Caco-2 (cell line): ENCODE data around the gene CASP12. TPM values are rescaled to one million over a fixed set of nuclear protein-coding genes. Genes with fewer than 3 reads are reported as not detected.

ENCODE experiments used
- BruUV-seq: library from RNA; stranded (reverse); fragments of 400-500 nt; replicated peaks from 2 replicates; lab custom pipeline; 2021; lab: Mats Ljungman, UMichigan
- CTCF ChIA-PET: fragments of 300-600 bp; sonication (Branson Sonifier 250); formaldehyde crosslinking; loops from one replicate; lab custom pipeline; 2022; ENCODE audit warnings: antibody characterized with exemption; lab: Charles Lee
- POLR2A ChIA-PET: fragments of 300-600 bp; sonication (Branson Sonifier 250); formaldehyde crosslinking; loops from one replicate; lab custom pipeline; 2022; ENCODE audit warnings: antibody characterized with exemption; lab: Charles Lee
- DNase-seq, 2 experiments: peaks; one replicate each; pipeline versions ENCODE4 v3.0.0 to v3.0.0-alpha.2; 2020 to 2022
- H3K27me3 ChIP-seq: replicated peaks from 2 replicates; pipeline ENCODE4 v1.6.0; 2011; ENCODE audit warnings: low read length; ENCODE audit not compliant: control insufficient read depth, insufficient read depth
- H3K36me3 ChIP-seq: 2 replicates; pipeline ENCODE4 v1.5.1; 2011; ENCODE audit warnings: low read length; ENCODE audit not compliant: control insufficient read depth, insufficient read depth
- H3K4me1 ChIP-seq: fragments of 250-450 bp; sonication (Bioruptor Pico); 2 replicates; pipeline ENCODE4 v1.5.1; 2020; ENCODE audit warnings: mild to moderate bottlenecking
- H3K4me3 ChIP-seq: 2 replicates; pipeline ENCODE4 v1.5.1; 2011; ENCODE audit warnings: low read depth, mild to moderate bottlenecking, control low read depth, low read length
- H3K9me3 ChIP-seq: fragments of 250-450 bp; sonication (Bioruptor Pico); 2 replicates; pipeline ENCODE4 v1.5.1; 2020; ENCODE audit warnings: mild to moderate bottlenecking, moderate library complexity
- H3K27ac Mint-ChIP-seq: one replicate; pipeline ENCODE4 v1.8.0; 2022; ENCODE audit warnings: mixed read lengths; ENCODE audit not compliant: unreplicated experiment
- H3K27me3 Mint-ChIP-seq: one replicate; pipeline ENCODE4 v1.8.0; 2022; ENCODE audit warnings: mixed read lengths; ENCODE audit not compliant: insufficient read depth, unreplicated experiment
- H3K36me3 Mint-ChIP-seq: one replicate; pipeline ENCODE4 v1.8.0; 2022; ENCODE audit warnings: mild to moderate bottlenecking, mixed read lengths; ENCODE audit not compliant: insufficient read depth, unreplicated experiment
- H3K4me1 Mint-ChIP-seq: one replicate; pipeline ENCODE4 v1.8.0; 2022; ENCODE audit warnings: low read depth, mixed read lengths; ENCODE audit not compliant: unreplicated experiment
- H3K4me3 Mint-ChIP-seq: one replicate; pipeline ENCODE4 v1.8.0; 2022; ENCODE audit warnings: mild to moderate bottlenecking, moderate library complexity, mixed read lengths; ENCODE audit not compliant: unreplicated experiment
- H3K9me3 Mint-ChIP-seq: one replicate; pipeline ENCODE4 v1.8.0; 2022; ENCODE audit warnings: mixed read lengths; ENCODE audit not compliant: unreplicated experiment
- CTCF ChIP-seq, 2 experiments: fragments of 200-600 bp in 1 of 2; IDR thresholded peaks; 1 replicate in 1 of 2; 2 replicates in 1 of 2; pipeline versions ENCODE4 v1.5.1 to v1.8.0; 2011 to 2022; ENCODE audit warnings: antibody characterized with exemption in 1 of 2, control low read depth in 1 of 2, inconsistent platforms in 1 of 2, low read depth in 1 of 2, low read length in 1 of 2, mild to moderate bottlenecking in 1 of 2, moderate library complexity in 1 of 2; ENCODE audit not compliant: insufficient read depth in 1 of 2, severe bottlenecking in 1 of 2, unreplicated experiment in 1 of 2
- intact Hi-C: fragments of 100-400 bp; cut with micrococcal nuclease; formaldehyde crosslinking; loops from one replicate; pipeline ENCODE4 v1.10.0; 2022; ENCODE audit not compliant: unreplicated experiment
- total RNA-seq: library from RNA; stranded (reverse); gene quantifications from 2 replicates; pipeline ENCODE4 v1.2.3, GENCODE V29; 2022

Gene CASP12
- total RNA-seq, 1 experiment from 2014 or later: not detected

DNA sequence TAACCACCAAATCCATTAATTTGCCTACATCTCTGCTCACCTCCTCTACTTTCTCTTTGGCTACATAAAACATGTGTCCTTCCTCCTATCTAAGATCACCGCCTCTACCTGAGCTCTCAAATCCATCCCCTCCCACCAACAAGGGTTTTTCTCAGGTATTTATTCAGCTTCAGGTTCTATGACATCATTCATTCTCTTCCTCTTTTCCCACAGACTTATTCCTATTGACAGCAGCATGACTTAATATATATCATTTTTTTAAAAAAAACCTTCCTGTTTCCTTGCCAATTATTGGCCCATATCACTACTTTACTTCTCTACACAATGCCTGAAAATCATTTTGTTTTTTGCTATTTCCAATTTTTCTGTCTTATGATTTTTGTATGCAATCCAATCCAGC, 4.4 kb downstream of the CASP12 start:
- H3K27me3 Mint-ChIP-seq: peaks cover 3% of the 10 kb centered on the region
- H3K27me3 ChIP-seq: no peaks in the 10 kb centered on the region
- no peaks in the 10 kb centered on the region for H3K36me3 Mint-ChIP-seq
- no peak overlapping the region for H3K4me3 ChIP-seq
- BruUV-seq: no TSS peak
- H3K9me3 ChIP-seq: no peaks in the 10 kb centered on the region
- ChIA-PET CTCF (no interaction called here), POLR2A (no interaction called here)
- no peak overlapping the region for H3K27ac Mint-ChIP-seq
- TF ChIP-seq CTCF (IDR thresholded peaks at IDR 0.05; ENCODE audit: insufficient read depth in 1 of 2, low read depth in 1 of 2, low read length in 1 of 2, severe bottlenecking in 1 of 2, unreplicated experiment in 1 of 2): no peak
- no peak overlapping the region for H3K4me3 Mint-ChIP-seq
- H3K9me3 Mint-ChIP-seq: no peaks in the 10 kb centered on the region
- no peaks in the 10 kb centered on the region for H3K4me1 ChIP-seq
- no peaks in the 10 kb centered on the region for H3K4me1 Mint-ChIP-seq
- intact Hi-C loops: no loop called here
- H3K36me3 ChIP-seq: no peaks in the 10 kb centered on the region
- DNase-seq: no peak

DNA sequence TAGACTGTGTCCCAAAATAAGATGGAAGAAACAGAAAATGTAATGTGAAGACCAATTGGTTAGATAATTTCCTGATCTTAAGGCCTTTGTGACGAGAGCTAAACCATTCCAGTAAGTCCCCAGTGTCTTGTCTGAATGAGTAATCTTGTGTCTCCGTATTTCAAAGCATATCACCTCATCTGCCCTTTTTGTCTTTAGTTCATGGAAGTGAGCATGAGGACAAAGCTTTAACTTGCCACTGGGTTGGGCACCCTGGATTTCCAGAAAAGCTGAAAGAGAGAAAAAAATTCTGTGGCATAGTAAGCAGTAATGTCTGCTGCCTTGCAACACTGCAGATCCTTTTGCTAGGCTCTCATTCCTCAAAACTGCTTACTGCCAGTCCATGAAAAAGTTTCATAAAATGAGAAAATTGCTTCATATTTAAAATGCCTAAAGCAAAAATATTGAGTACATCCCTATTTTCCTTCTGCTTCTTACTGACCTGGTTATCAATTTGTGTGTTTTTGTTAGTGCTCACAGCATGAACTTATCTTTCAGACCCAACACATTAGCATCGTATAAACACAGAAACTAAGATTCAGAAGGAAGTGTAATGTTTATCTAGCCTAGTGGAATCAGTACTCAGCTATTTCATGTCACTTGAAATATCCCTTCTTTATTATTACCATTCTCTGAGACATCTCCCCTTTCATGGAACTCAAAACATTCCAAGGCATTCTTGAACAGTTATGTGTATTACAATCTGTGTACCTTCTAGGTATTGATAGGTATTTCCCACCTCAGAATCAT, 5.3 kb downstream of the CASP12 start:
- Histone ChIP-seq H3K4me1 (no peaks in the 10 kb centered on the region), H3K9me3 (no peaks in the 10 kb centered on the region), H3K27me3 (no peaks in the 10 kb centered on the region), H3K36me3 (no peaks in the 10 kb centered on the region), H3K4me3 (no peak overlapping the region)
- Mint-ChIP-seq H3K4me1 (no peaks in the 10 kb centered on the region), H3K27me3 (peaks cover 3% of the 10 kb centered on the region), H3K27ac (no peak overlapping the region), H3K4me3 (no peak overlapping the region), H3K9me3 (no peaks in the 10 kb centered on the region), H3K36me3 (no peaks in the 10 kb centered on the region)
- ChIA-PET POLR2A (no interaction called here), CTCF (no interaction called here)
- no peak for TF ChIP-seq CTCF (IDR thresholded peaks at IDR 0.05; ENCODE audit: insufficient read depth in 1 of 2, low read depth in 1 of 2, low read length in 1 of 2, severe bottlenecking in 1 of 2, unreplicated experiment in 1 of 2)
- no TSS peak for BruUV-seq
- DNase-seq: no peak
- intact Hi-C loops: no loop called here

GRCh38 chr11:104891135-104891534, 7.1 kb downstream of the CASP12 start:
- CTCF ChIA-PET: no interaction called here
- Histone ChIP-seq H3K4me3 (no peak overlapping the region), H3K36me3 (no peaks in the 10 kb centered on the region), H3K27me3 (no peaks in the 10 kb centered on the region), H3K4me1 (no peaks in the 10 kb centered on the region), H3K9me3 (no peaks in the 10 kb centered on the region)
- no peaks in the 10 kb centered on the region for H3K36me3 Mint-ChIP-seq
- H3K27ac Mint-ChIP-seq: no peak overlapping the region
- intact Hi-C loops: no loop called here
- H3K4me3 Mint-ChIP-seq: no peak overlapping the region
- H3K9me3 Mint-ChIP-seq: no peaks in the 10 kb centered on the region
- POLR2A ChIA-PET: no interaction called here
- H3K27me3 Mint-ChIP-seq: no peaks in the 10 kb centered on the region
- no peaks in the 10 kb centered on the region for H3K4me1 Mint-ChIP-seq
- no peak for DNase-seq
- no TSS peak for BruUV-seq
- no peak for TF ChIP-seq CTCF (IDR thresholded peaks at IDR 0.05; ENCODE audit: insufficient read depth in 1 of 2, low read depth in 1 of 2, low read length in 1 of 2, severe bottlenecking in 1 of 2, unreplicated experiment in 1 of 2)
